Measurements from ENCODE around the gene GRIK4. TPM values are rescaled to one million over a fixed set of nuclear protein-coding genes. Genes with fewer than 3 reads are reported as not detected.

GRIK4 gene
- total RNA-seq, 1 donor from 2014 or later, result 0.05 TPM

DNA sequence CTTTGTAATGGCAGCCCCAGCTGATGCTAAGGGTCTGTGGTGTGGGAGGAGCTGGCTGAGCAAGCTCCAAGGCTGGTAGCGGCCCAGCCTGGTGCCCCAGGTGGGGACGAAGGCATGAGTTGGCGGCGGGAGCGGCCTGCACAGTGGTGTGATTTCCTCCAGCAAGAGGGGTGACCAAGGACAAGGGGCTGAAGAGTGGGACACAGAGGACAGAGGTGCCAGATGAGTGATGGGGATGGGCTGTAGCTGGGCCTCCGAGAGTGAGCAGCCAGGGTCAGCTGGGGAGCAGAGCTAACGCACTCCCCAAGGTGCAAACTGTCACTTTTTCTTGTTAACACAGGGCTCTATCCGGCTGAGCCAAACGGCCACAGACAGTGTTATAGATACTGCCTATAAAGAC lies 283.2 kb downstream of the GRIK4 start:
- ATAC-seq, result no peak
- no peak for DNase-seq (ENCODE audit: low spot score)

DNA sequence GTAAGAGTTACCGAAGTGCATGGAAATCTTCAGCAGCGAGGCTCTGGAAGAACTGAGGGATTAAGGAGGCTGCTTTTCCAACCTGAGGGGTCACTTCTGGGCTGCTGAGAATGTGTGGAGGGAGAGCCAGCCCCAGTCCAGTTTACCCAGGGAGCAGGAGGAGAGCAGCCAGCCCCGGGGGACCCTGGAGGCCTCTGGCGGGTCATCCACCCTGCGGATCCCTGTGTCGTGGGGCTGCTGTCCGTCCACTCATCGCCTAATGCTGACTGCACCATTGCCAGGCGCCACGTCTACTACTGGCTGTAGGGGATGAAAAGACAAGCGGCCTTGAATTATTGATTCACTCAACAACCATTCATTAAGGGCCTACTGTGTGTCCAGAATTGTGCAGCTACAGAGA lies 283.6 kb downstream of the GRIK4 start:
- DNase-seq (ENCODE audit: low spot score) (no peak), ATAC-seq (no peak)

DNA sequence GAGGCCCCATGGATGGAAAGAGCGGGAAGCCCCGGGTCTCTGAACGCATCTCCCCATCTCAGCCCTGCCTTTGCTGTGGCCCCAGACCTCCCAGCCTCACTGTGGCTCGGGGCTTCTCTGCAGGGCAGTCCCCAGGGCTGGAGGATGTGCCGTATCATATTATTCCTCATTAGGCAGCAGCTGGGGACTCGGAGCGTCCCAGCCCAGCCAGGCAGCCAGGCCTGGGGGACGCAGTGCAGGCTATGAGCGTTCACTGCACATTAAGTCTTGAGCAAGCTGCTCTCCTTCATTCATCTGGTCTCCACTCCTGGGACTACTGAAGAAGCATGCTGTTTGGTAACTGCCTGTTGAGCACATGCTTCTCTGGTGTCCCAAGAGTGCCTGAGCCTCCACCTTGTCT lies 285.6 kb downstream of the GRIK4 start:
- ATAC-seq, result no peak

DNA sequence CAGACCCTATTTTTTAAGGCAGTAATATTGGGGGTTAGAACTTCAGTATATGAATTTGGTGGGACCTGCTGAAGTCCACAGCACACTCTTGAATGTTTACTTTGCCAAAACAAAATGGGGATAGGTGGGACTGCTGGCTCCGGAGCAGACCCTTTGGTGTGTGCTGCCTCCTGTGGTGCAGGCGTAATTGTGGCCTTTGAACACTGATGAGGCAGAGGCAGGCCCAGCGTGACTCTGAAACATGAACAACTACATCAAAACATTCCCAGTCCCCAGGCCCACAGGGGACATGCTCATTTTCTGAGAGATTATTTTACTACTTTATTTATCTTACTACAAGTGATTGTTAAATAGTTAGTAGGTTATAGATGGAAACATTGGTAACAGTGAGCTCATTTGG lies 287.3 kb downstream of the GRIK4 start:
- no peak for DNase-seq (ENCODE audit: low spot score)
- no peak for ATAC-seq

More for the DNA sequence above, 285.6 kb downstream of the GRIK4 start:
- DNase-seq (ENCODE audit: low spot score), result no peak

DNA sequence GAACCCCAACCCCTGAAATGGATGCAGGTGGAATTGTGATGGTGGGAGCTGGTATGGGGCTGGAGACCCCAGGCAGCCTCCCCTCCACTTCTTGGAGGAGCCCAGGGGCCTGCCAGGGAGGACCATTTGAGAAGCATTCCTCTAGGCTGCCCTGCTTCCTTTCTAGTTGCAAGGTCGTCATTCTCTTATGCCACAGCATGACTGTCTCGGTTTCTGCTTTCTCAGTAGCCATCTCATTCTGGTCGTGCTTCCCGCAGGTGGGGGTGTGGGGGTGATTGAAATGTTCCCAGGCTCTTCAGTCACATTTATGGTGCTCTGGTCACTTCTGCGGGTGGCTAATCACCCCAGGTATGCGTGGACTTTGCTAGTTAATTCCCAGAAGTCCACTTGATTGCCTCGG lies 288.7 kb downstream of the GRIK4 start:
- DNase-seq (ENCODE audit: low spot score) (no peak), ATAC-seq (no peak)

DNA sequence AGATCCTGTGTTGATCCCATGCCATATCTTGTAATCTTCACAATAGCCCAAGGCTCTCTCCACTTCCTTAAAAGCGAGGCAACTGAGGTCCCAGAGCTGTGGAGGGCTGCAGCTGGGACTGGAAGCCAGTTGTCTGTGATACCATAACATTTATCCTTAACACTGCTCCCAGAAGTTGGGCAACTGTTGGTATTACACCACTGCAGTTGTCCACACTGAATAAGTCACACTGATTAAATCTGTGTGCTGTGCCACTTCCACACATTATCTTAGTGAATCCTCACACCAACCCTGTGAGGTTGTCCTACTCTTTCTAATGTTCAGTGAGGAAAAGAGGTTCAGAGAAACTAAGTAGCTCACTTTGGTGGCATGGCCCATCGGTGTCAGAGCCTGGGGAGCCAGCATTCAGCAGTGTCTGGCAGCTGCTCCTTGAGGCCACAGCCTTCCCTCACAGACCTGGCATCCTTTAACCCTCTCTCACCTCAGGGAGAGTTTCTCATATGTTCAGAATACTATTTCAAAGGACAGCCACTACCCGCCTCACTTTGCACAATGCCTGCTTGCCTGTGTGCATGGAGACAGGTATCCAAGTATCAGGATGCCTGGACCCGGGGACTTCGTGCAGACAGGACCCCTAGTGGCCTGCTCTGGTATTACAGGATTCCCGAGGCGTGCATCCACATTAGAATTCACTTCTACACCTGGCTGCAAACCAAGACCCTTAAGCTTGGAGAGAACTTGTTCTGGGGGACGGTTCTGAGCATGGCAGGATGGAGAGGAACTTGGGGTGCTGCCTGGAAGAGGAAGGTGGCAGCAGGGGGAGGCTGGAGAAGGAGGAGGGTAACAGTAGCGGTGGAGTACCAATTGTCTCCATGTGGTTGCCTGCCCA lies 290.5 kb downstream of the GRIK4 start:
- ATAC-seq (peak; percentile 96), DNase-seq (ENCODE audit: low spot score) (peak; percentile 67)

DNA sequence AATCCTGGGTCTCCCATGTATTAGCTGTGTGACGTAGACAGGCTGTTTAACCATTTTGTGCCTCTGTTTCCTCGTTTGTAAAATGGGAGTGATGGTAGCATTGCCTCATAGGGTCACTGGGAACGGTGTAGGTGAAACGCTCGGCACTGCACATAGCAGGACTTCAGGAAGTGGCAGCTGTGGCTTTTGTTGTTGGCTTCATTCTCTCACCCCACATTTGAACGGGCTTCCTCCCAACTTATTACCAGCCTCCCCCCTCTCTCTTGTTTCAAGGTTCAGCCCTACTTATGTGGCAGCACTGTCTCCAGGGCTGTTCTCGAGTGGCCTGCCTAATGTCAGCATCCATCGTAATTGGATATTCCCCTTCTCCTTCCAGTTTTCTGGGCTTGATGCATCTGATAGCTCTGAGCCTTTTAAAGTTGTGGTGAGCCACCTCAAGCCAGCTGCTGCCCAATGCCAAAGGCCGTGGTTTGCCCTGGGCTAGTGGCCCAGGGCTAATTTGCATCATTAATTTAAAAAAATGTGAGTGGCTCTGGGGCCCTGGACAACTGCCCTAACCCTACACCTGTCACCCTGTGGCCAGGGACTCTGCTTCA lies 294.5 kb downstream of the GRIK4 start:
- ATAC-seq (no peak), DNase-seq (ENCODE audit: low spot score) (no peak)

DNA sequence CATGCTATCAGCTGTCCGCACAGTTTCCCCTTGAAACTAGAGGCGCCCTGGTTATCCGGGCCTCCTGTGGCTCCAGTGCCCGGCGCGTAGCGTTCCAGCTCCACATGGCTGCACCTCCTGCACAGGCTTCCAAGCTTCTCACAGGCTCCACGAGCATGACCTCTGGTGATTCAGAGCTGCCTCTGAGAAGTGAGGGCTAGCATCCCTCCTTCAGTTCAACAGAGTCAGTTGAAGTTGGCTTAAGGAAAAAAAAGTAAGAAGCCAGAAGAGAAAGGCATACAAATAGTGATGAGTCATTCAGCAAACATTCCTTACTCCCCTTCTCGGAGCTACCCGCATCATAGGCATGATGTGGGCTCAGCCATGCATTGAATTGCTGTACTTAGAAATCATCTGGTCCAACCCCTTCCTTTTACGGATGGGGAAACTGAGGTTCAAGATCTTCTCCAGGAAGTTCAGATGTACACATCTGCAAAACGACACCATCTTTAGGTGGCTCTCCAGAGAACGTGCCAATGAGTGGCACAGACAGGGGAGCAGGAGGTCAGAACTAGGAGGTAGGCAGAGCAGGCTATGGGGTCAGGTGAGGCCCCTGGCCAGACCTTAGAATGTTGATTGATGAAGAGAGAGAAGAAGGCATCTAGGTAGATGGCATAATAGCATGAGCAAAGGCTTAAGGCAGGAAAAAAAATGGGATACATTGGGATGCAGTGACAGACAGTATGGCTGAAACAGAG lies 296.0 kb downstream of the GRIK4 start:
- no peak for DNase-seq (ENCODE audit: low spot score)
- ATAC-seq, result no peak

DNA sequence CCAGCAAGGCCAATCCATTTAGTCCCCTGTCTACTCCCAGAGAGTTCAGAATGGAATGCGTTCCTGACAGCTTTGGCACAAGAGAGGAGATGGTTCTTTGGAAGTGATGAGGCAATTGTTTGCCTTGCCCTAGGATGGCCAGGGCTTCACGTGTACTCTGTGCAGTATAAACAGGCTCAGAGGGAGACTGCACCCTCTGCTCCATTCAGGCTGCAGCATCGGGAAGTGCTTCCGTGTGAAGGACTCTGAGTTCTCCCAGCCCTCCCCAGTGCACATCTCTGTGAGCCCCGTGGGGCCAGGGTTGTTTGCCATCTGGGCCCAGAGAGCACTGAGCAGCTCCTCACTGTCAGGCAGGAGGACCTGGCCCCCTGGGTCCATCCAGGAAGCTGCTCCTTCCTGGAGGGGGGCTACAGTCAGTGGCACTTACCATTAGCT lies 297.1 kb downstream of the GRIK4 start:
- ATAC-seq (peak; percentile 97), DNase-seq (ENCODE audit: low spot score) (peak; percentile 73)

DNA sequence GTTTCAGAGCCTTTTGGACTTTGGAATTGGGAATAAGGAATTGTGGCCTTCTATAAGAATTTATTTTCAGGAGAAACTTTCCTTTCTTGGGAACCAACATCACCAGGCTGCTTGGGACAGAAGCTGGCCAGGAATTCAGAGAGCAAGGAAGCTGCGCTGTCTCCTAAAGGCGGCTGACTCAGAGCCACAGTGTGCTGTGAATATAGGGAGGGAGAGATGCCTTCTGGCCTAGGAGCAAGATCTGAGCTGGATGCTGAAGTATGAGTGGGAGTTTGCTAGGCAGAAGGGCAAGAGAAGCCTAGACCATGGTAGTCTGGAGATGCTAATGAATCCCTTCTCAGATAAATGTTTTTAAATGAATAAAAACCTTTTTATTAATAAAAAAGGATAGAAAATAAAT lies 298.7 kb downstream of the GRIK4 start:
- DNase-seq (ENCODE audit: low spot score) (no peak), ATAC-seq (no peak)

DNA sequence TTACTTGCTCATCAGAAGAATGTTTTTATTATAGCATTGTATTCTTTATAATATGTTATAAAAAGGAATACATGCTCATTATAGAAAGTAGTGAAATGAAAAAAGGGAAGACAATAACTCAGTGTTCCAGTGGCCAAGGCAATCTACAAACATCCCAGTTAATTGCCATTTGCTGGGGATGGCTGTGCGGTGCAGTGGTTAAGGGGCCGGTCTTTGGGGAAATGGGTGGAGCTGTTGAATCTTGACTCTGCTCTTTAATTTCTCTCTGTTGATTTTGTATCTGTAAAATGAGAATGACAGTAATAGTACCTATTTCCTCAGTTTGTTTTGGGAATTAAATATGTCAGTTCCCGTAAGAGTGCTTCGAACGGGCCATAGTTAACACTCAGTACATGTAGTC lies 299.7 kb downstream of the GRIK4 start:
- ATAC-seq (no peak), DNase-seq (ENCODE audit: low spot score) (no peak)

DNA sequence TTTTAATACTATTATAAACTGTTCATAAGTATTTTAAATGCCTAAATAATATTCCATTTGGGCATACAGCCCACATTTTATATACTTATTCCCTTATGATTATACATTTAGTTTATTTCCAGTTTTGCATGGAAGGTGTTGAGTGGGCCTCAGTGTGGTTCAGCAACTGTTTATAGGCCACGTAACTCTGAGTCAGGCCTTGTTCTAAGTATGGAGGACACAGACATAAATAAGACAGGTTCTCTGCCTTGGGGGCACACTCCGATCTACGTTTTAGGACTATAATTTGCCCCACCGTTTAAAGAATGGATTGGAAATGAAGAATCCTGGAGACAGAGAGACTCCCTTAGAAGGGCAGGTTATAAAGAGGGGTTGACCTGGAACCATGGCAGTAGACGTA lies 300.2 kb downstream of the GRIK4 start:
- DNase-seq (ENCODE audit: low spot score) (no peak), ATAC-seq (no peak)

DNA sequence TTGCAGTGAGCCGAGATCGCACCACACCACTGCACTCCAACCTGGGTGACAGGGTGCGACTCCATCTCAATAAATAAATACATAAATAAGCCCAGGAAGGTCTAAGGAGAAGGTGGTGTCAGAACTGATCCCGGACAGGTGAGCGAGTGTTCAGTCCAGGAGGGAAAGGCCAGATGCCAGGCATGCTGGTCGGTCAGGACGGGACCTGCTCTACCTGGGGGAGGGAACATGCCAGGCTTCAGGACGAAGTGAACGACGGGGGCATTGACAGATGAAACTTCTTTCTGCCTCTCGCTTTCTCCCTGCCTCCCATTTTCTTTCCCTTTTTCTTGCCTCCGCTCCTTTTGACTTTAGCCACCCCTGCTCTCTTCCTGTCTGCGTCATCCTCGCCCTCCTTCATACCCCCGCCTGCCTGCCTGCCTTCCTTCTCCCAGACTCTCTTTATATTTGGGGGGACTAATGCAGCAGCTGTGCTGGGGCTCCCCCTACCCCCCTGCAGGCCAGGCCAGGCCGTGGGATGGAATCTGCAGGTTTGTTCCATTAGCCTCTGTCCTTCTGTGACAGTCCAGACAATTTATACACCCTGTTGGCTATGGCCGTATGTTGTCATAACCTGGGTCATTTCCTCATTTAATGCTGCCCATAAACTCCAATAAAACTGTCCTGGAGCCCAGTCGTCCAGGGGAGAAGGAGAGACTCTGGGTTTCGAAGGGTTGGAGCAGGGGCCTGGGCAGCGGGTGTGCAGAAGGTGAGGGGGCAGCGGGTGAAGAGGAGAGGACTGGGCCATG lies 303.2 kb downstream of the GRIK4 start:
- ATAC-seq, result no peak
- no peak for DNase-seq (ENCODE audit: low spot score)

DNA sequence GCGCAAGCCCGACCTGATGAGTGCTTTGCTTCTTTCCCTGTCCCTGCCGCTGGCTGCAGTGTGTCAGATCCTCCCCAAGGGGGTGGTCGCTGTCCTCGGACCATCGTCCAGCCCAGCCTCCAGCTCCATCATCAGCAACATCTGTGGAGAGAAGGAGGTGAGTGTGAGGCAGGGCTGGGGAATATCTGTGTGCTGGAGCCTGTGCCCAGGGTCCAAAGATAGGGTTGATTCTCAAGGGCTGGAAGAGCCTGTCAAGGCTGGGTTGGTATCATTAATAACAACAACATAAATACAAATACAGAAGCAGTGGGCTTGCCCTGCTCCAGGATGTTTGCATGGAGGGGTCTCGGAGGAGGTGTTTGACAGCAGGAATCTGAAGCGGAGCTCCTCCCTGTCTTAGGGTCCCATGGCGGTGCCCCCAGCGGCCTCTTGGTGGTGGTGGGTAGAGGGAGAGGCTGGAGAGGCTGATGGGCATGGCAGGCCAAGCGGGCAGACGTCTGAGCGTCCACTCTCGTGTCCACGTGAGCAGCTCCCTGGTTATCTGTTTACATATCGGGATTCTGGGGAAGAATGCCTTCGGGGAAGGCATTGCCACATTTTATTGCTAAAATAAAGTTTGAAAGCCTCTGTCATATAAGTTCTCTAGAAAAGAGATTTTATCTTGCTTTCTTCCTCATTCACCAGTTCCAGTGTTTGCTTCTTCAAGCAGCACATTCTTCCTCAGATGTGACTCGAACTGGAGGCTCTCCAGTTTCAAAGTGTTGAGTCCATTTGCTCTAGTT lies 304.0 kb downstream of the GRIK4 start:
- ATAC-seq (no peak), DNase-seq (ENCODE audit: low spot score) (no peak)

DNA sequence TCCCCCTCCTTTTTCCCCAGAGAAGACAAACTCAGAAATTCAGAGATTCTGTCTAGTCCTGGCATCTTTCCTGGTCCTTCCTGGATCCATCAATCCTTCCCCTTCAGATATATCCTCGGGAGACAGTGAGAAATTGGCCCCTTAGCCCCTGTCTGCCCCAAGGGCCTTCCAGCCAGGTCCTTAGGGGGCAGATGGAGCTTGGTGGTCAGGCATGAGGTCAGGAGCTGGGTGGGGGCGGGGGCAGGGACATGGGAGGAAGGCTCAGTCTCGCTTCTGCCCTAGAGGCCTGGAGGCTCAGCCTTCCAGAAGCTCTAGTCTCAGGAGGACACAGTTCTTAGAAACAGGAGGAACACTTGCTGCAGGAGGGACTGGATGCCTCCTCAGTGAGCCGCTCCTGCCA lies 304.6 kb downstream of the GRIK4 start:
- DNase-seq (ENCODE audit: low spot score) (no peak), ATAC-seq (no peak)

DNA sequence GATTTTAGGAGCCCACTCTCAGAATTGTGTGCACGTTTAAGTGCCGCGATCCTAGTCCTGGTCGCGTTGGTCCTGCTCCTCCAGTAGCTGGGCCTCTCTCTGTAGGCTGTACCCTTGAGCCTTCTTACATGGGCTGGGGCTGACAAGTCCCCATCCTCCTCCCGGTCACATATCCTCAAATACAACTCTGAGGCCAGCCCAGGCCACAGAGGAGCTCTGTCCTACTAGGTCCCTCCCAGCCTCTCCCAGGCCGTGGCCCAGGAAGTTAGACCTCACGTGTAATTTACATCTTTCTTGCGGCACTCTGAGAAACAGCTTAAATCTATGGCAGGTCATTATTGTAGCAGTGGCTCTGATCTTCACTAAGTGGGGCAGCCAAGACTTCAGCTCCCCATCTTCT lies 305.2 kb downstream of the GRIK4 start:
- ATAC-seq (no peak), DNase-seq (ENCODE audit: low spot score) (no peak)

DNA sequence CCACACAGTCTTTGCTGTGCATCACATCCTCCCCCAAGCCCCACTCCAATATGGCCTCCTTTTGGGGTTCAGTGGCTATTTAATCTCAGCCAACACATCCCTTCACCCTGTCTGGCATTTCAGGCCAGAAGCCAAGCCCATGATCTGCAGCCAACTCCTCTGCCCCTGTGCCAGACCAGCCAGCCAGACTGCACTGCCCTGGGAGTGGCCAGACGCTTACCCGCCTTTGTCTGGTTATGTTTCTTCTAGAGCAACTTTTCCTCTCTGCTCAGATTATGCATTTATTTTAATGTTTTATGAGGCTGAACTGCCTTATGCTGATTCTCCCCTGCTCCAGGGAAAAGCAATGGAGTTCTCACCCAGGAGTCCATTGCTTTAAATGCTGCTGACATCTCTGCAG lies 305.6 kb downstream of the GRIK4 start:
- peak; percentile 27 for ATAC-seq
- DNase-seq (ENCODE audit: low spot score), result no peak

DNA sequence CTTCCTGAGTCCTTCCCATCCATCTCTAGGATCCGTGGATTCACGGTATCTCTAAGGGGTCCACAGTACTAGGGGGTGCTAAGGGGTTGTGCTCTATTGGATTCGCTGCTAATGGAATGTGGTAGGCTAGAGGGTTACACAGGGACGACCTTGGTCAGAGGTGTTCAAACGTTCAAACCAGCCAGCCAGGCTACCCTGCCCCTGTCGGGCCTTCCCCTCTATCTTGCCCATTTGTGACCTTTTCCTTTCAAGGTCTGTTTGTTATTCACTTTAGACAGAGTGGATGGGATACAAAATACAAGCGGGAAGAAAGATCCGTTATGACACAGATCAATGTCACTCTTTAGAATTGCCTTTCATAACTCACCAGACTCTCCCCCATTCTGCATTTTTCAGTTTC lies 306.5 kb downstream of the GRIK4 start:
- no peak for DNase-seq (ENCODE audit: low spot score)
- no peak for ATAC-seq

DNA sequence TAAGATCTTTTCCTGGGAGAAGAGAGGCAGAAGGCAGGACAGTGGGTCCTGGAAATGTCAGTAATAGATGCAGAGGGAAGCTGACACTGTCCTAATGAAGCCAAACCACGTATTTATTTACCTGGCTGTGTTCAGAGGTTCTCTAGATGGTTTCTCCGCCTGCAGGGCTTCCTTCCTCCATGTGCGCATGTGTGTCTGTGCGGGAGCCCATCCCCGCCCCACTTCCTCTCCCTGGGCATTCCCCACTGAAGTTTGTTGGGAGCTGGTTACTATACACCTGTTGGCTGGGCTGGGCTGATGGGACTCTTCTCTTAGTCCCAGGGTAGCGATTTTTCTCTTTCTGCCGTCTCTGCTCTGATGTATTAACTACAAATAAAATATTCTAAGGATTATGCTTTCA lies 307.5 kb downstream of the GRIK4 start:
- no peak for ATAC-seq
- no peak for DNase-seq (ENCODE audit: low spot score)
